WERI-Rb-1 (cell line): ENCODE measurements around the gene OXCT1.

ENCODE experiments used
- DNase-seq: peaks from one replicate; pipeline ENCODE4 v3.0.0-alpha.2; 2020
- H3K27ac ChIP-seq: fragments of 250-450 bp; sonication (Bioruptor Pico); 2 replicates; pipeline ENCODE4 v1.5.1; 2020; ENCODE audit warnings: mild to moderate bottlenecking, moderate library complexity
- H3K27me3 ChIP-seq: fragments of 250-450 bp; sonication (Bioruptor Pico); 2 replicates; pipeline ENCODE4 v1.5.1; 2021; ENCODE audit warnings: mild to moderate bottlenecking, low read depth, moderate library complexity; ENCODE audit not compliant: insufficient read depth, severe bottlenecking
- H3K36me3 ChIP-seq: fragments of 250-450 bp; sonication (Bioruptor Pico); 2 replicates; pipeline ENCODE4 v1.5.1; 2020; ENCODE audit warnings: mild to moderate bottlenecking, moderate library complexity
- H3K4me3 ChIP-seq: 2 replicates; pipeline ENCODE4 v1.5.1; 2011; ENCODE audit warnings: low read depth, mild to moderate bottlenecking, control low read depth, low read length
- H3K9me3 ChIP-seq: fragments of 250-450 bp; sonication (Bioruptor Pico); 2 replicates; pipeline ENCODE4 v1.5.1; 2021; ENCODE audit warnings: mild to moderate bottlenecking, moderate library complexity; ENCODE audit not compliant: severe bottlenecking
- TF ChIP-seq, protein P1 (sequence below): IDR thresholded peaks from 2 replicates; pipeline ENCODE4 v1.5.1; 2011; ENCODE audit warnings: low read depth, mild to moderate bottlenecking, control low read depth, inconsistent platforms, low read length

OXCT1 gene

GRCh38 chr5:41808294-41808693, 61.9 kb downstream of the OXCT1 start:
- H3K36me3 ChIP-seq = no peaks in the 10 kb centered on the region; the same call in 1 of the 2 replicates
- no peaks in the 10 kb centered on the region for H3K9me3 ChIP-seq
- TF ChIP-seq, protein P1, sequence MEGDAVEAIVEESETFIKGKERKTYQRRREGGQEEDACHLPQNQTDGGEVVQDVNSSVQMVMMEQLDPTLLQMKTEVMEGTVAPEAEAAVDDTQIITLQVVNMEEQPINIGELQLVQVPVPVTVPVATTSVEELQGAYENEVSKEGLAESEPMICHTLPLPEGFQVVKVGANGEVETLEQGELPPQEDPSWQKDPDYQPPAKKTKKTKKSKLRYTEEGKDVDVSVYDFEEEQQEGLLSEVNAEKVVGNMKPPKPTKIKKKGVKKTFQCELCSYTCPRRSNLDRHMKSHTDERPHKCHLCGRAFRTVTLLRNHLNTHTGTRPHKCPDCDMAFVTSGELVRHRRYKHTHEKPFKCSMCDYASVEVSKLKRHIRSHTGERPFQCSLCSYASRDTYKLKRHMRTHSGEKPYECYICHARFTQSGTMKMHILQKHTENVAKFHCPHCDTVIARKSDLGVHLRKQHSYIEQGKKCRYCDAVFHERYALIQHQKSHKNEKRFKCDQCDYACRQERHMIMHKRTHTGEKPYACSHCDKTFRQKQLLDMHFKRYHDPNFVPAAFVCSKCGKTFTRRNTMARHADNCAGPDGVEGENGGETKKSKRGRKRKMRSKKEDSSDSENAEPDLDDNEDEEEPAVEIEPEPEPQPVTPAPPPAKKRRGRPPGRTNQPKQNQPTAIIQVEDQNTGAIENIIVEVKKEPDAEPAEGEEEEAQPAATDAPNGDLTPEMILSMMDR = no peak

GRCh38 chr5:41797662-41798061, 72.6 kb downstream of the OXCT1 start:
- Histone ChIP-seq H3K36me3 (peaks cover 2% of the 10 kb centered on the region; the same call in 1 of the 2 replicates), H3K27ac (no peak overlapping the region), H3K9me3 (no peaks in the 10 kb centered on the region), H3K27me3 (no peaks in the 10 kb centered on the region), H3K4me3 (no peak overlapping the region)
- DNase-seq = no peak
- TF ChIP-seq, protein P1 = no peak

More at GRCh38 chr5:41808294-41808693, 61.9 kb downstream of the OXCT1 start:
- no peaks in the 10 kb centered on the region for H3K27me3 ChIP-seq
- no peak overlapping the region for H3K27ac ChIP-seq
- no peak for DNase-seq
- no peak overlapping the region for H3K4me3 ChIP-seq

- TF ChIP-seq, protein P1 = no peak
- H3K4me3 ChIP-seq = no peak overlapping the region
- H3K36me3 ChIP-seq = peaks cover 2% of the 10 kb centered on the region
- H3K27me3 ChIP-seq = no peaks in the 10 kb centered on the region
- no peaks in the 10 kb centered on the region for H3K9me3 ChIP-seq
- no peak overlapping the region for H3K27ac ChIP-seq
- DNase-seq = no peak
Observed at GRCh38 chr5:41796061-41796460, 74.2 kb downstream of the OXCT1 start.

- no peak overlapping the region for H3K27ac ChIP-seq
- TF ChIP-seq, protein P1 = no peak
- H3K27me3 ChIP-seq = no peaks in the 10 kb centered on the region
- no peaks in the 10 kb centered on the region; the same call in none of the 2 replicates for H3K36me3 ChIP-seq
- H3K4me3 ChIP-seq = no peak overlapping the region
- DNase-seq = no peak
- no peaks in the 10 kb centered on the region for H3K9me3 ChIP-seq
Observed at GRCh38 chr5:41795125-41795524, 75.1 kb downstream of the OXCT1 start.

- no peak for DNase-seq
- H3K27me3 ChIP-seq = no peaks in the 10 kb centered on the region
- no peaks in the 10 kb centered on the region for H3K9me3 ChIP-seq
- H3K27ac ChIP-seq = no peak overlapping the region
- H3K4me3 ChIP-seq = no peak overlapping the region
- H3K36me3 ChIP-seq = no peaks in the 10 kb centered on the region; the same call in none of the 2 replicates
- TF ChIP-seq, protein P1 = no peak
Observed at GRCh38 chr5:41794471-41794870, 75.8 kb downstream of the OXCT1 start.

DNA sequence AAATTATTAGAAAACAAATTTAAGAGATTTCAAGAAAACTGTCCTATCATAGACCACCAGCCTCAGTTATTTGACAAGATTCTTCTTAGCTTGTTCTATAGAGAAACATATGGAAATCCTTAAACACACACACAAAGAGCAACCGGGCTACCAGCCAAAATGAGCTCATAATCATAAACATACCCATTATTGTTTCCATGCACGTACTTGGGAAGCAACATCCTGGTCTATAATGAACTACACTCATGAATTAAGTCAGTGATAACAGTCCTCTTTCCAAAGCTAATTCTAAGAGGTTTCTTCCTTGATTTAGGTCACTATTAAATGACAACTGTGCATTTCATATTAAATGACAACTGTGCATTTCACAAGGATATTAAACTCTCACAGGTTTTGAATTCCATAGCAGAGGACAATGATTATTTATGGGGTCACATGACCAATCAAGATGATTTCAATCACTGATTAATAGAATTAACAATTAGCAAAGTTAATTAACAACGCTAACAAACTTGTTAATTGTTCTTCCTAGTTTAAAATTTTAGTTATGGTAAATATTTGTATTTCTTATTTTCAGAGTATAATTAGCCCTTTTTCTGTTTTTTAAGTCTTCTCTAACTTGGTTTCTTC, 77.0 kb downstream of the OXCT1 start:
- TF ChIP-seq, protein P1 = no peak
- Histone ChIP-seq H3K36me3 (no peaks in the 10 kb centered on the region; the same call in none of the 2 replicates), H3K4me3 (no peak overlapping the region), H3K27ac (no peak overlapping the region), H3K9me3 (no peaks in the 10 kb centered on the region), H3K27me3 (no peaks in the 10 kb centered on the region)
- no peak for DNase-seq
